CD14-positive monocyte (primary cell): Measurements from ENCODE around the gene SLC25A21. TPM values are rescaled to one million over a fixed set of nuclear protein-coding genes. Genes with fewer than 3 reads are reported as not detected.

Experiments
- DNase-seq, 3 donors: peaks; one replicate each; pipeline ENCODE4 v3.0.0-alpha.2; 2011 to 2022
- H2AFZ ChIP-seq: 2 replicates; pipeline ENCODE4 v1.6.0; 2012; ENCODE audit warnings: mild to moderate bottlenecking, low read depth, low read length, inconsistent platforms; ENCODE audit not compliant: insufficient read depth, poor library complexity, severe bottlenecking
- H3K27ac ChIP-seq, 2 donors: 1 replicate in 1 of 2; 2 replicates in 1 of 2; pipeline ENCODE4 v1.5.1; 2012 to 2013; ENCODE audit warnings: low read length in 2 of 2, control low read depth in 1 of 2, inconsistent platforms in 1 of 2, low read depth in 1 of 2, mild to moderate bottlenecking in 1 of 2
- H3K27me3 ChIP-seq, 2 donors: one replicate each; pipeline versions ENCODE4 v1.6.0 to v1.6.1; 2011 to 2013; ENCODE audit warnings: low read length in 2 of 2; ENCODE audit not compliant: control insufficient read depth in 2 of 2, insufficient read depth in 2 of 2
- H3K36me3 ChIP-seq, 2 donors: replicated peaks in 1 of 2; 1 replicate in 1 of 2; 2 replicates in 1 of 2; pipeline versions ENCODE4 v1.5.1 to v1.6.1; 2012 to 2013; ENCODE audit warnings: low read length in 2 of 2, control low read depth in 1 of 2, inconsistent platforms in 1 of 2, mild to moderate bottlenecking in 1 of 2; ENCODE audit not compliant: insufficient read depth in 2 of 2, control insufficient read depth in 1 of 2
- H3K4me1 ChIP-seq, 2 donors: 1 replicate in 1 of 2; 2 replicates in 1 of 2; pipeline versions ENCODE4 v1.5.1 to v1.6.1; 2012 to 2013; ENCODE audit warnings: low read length in 2 of 2, control low read depth in 1 of 2, inconsistent platforms in 1 of 2, mild to moderate bottlenecking in 1 of 2, moderate library complexity in 1 of 2; ENCODE audit not compliant: insufficient read depth in 2 of 2, control insufficient read depth in 1 of 2
- H3K4me2 ChIP-seq: replicated peaks from 2 replicates; pipeline ENCODE3; 2012; ENCODE audit warnings: low read length, moderate library complexity, mild to moderate bottlenecking; ENCODE audit not compliant: poor library complexity, severe bottlenecking; ENCODE audit errors: extremely low read depth
- H3K4me3 ChIP-seq, 3 experiments: fragments of 200-600 bp in 1 of 3; sonication (generic) in 1 of 3; replicated peaks in 1 of 3; 1 replicate in 2 of 3; 2 replicates in 1 of 3; pipeline ENCODE4 v1.5.1; 2011 to 2013; ENCODE audit warnings: low read length in 3 of 3, mild to moderate bottlenecking in 3 of 3, control low read depth in 2 of 3, low read depth in 2 of 3, inconsistent platforms in 1 of 3, moderate library complexity in 1 of 3
- H3K79me2 ChIP-seq: 2 replicates; pipeline ENCODE4 v1.6.0; 2012; ENCODE audit warnings: mild to moderate bottlenecking, control low read depth, inconsistent platforms, low read length, moderate library complexity; ENCODE audit not compliant: insufficient read depth
- H3K9ac ChIP-seq: 2 replicates; pipeline ENCODE4 v1.6.0; 2017; ENCODE audit warnings: low read length, mild to moderate bottlenecking; ENCODE audit not compliant: insufficient read depth, poor library complexity, severe bottlenecking
- H3K9me3 ChIP-seq, 2 donors: replicated peaks in 1 of 2; 1 replicate in 1 of 2; 2 replicates in 1 of 2; pipeline versions ENCODE4 v1.5.1 to v1.6.1; 2012 to 2013; ENCODE audit warnings: low read length in 2 of 2, control low read depth in 1 of 2; ENCODE audit not compliant: control insufficient read depth in 1 of 2, insufficient read depth in 1 of 2
- H4K20me1 ChIP-seq: 2 replicates; pipeline ENCODE4 v1.6.0; 2012; ENCODE audit warnings: mild to moderate bottlenecking, low read length, control low read depth, moderate library complexity; ENCODE audit not compliant: insufficient read depth
- H3K27ac Mint-ChIP-seq, 7 donors: one replicate each; pipeline ENCODE4 v1.8.0; 2020; ENCODE audit warnings: mild to moderate bottlenecking in 7 of 7, mixed read lengths in 7 of 7, moderate library complexity in 6 of 7, inconsistent platforms in 2 of 7
- H3K27me3 Mint-ChIP-seq, 3 donors: one replicate each; pipeline ENCODE4 v1.8.0; 2021 to 2022; ENCODE audit warnings: low read depth in 3 of 3, mild to moderate bottlenecking in 3 of 3, mixed read lengths in 3 of 3, moderate library complexity in 3 of 3, inconsistent platforms in 1 of 3
- H3K36me3 Mint-ChIP-seq, 2 donors: one replicate each; pipeline ENCODE4 v1.8.0; 2020; ENCODE audit warnings: mixed read lengths in 2 of 2, inconsistent platforms in 1 of 2, mild to moderate bottlenecking in 1 of 2
- H3K4me1 Mint-ChIP-seq: one replicate; pipeline ENCODE4 v1.8.0; 2020; ENCODE audit warnings: mild to moderate bottlenecking, mixed read lengths
- H3K4me3 Mint-ChIP-seq, 2 donors: one replicate each; pipeline ENCODE4 v1.8.0; 2020; ENCODE audit warnings: mild to moderate bottlenecking in 2 of 2, mixed read lengths in 2 of 2, moderate library complexity in 1 of 2
- H3K9me3 Mint-ChIP-seq, 7 donors: one replicate each; pipeline ENCODE4 v1.8.0; 2020 to 2022; ENCODE audit warnings: mixed read lengths in 7 of 7, mild to moderate bottlenecking in 6 of 7, moderate library complexity in 6 of 7, inconsistent platforms in 2 of 7
- CTCF ChIP-seq: fragments of 200-600 bp; IDR thresholded peaks from one replicate; pipeline ENCODE4 v1.8.0; 2022; ENCODE audit warnings: antibody characterized with exemption, mild to moderate bottlenecking
- WGBS: methylation state at CpG from one replicate; pipeline ENCODE4 v1.1.5; 2013; ENCODE audit warnings: missing lambda C conversion rate; ENCODE audit not compliant: insufficient coverage; 5-methylcytosine and 5-hydroxymethylcytosine counted together
- intact Hi-C, 2 donors: fragments of 100-400 bp; cut with micrococcal nuclease; formaldehyde crosslinking; loops; one replicate each; pipeline versions ENCODE4 v1.15.0 to v1.15.1; 2023
- polyA plus RNA-seq, 3 donors: library from polyadenylated mRNA; depleted of rRNA in 1 of 3; unstranded in 2 of 3; stranded (reverse) in 1 of 3; fragments of 300-500 nt in 2 of 3; fragments of >200 nt in 1 of 3; fragmentation: Illumina TruSeq in 2 of 3; gene quantifications; 1 replicate in 2 of 3; 2 replicates in 1 of 3; pipeline ENCODE4 v1.2.3, GENCODE V29; 2012 to 2021

SLC25A21 gene
- polyA plus RNA-seq, 3 donors: not detected

DNA sequence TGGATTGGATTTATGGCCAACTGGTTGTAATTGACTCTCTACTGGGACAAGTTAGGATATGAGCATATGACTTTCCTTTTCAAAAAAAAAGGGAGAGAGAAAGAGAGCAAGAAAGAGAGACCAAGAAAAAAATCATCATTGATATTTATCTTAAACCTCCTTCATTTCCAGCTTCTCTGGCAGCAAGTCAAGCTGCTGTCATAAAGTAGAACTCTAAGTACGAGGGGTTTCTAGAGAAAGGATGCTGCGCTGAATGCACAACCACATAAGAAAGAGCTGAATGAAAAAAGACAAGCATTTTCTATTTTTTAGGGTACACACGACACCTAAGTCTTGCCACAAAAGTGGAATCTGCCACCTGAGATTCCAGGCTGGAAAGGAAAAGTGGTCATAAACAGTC is 182.6 kb downstream of the SLC25A21 start:
- H3K27me3 Mint-ChIP-seq: peaks cover 0 to 3% (median 0%) of the 10 kb centered on the region in 3 donors
- Histone ChIP-seq H3K4me1 (no peaks in the 10 kb centered on the region), H3K27me3 (no peaks in the 10 kb centered on the region), H3K79me2 (no peaks in the 10 kb centered on the region), H3K4me2 (no peak overlapping the region), H3K27ac (no peak overlapping the region), H3K9me3 (no peaks in the 10 kb centered on the region), H3K4me3 (no peak overlapping the region), H3K36me3 (no peaks in the 10 kb centered on the region), H2AFZ (no peak overlapping the region), H3K9ac (no peak overlapping the region), H4K20me1 (no peaks in the 10 kb centered on the region)
- WGBS: 76% methylated on average over 3 of the region's 3 CpGs
- no peak for DNase-seq
- intact Hi-C loops: no loop called here
- no peak for TF ChIP-seq CTCF
- no peaks in the 10 kb centered on the region for H3K36me3 Mint-ChIP-seq
- no peaks in the 10 kb centered on the region for H3K4me1 Mint-ChIP-seq
- H3K4me3 Mint-ChIP-seq: no peak overlapping the region
- no peak overlapping the region for H3K27ac Mint-ChIP-seq
- H3K9me3 Mint-ChIP-seq: peaks cover 0 to 2% (median 0%) of the 10 kb centered on the region in 7 donors

GRCh38 chr14:36988989-36989388 is 183.4 kb downstream of the SLC25A21 start:
- peaks cover 0 to 2% (median 0%) of the 10 kb centered on the region in 7 donors for H3K9me3 Mint-ChIP-seq

More at GRCh38 chr14:36988989-36989388, 183.4 kb downstream of the SLC25A21 start:
- no peak overlapping the region for H3K27ac Mint-ChIP-seq
- peaks cover 0 to 3% (median 0%) of the 10 kb centered on the region in 3 donors for H3K27me3 Mint-ChIP-seq
- Histone ChIP-seq H3K79me2 (no peaks in the 10 kb centered on the region), H3K9me3 (no peaks in the 10 kb centered on the region), H4K20me1 (no peaks in the 10 kb centered on the region), H3K4me3 (no peak overlapping the region), H3K36me3 (no peaks in the 10 kb centered on the region), H3K27ac (no peak overlapping the region), H3K9ac (no peak overlapping the region), H3K4me1 (no peaks in the 10 kb centered on the region), H2AFZ (no peak overlapping the region), H3K27me3 (no peaks in the 10 kb centered on the region), H3K4me2 (no peak overlapping the region)
- H3K4me1 Mint-ChIP-seq: no peaks in the 10 kb centered on the region
- DNase-seq: no peak
- no peak overlapping the region for H3K4me3 Mint-ChIP-seq
- no CpG with 5 or more reads among the region's 1 CpG for WGBS
- H3K36me3 Mint-ChIP-seq: no peaks in the 10 kb centered on the region
- no peak for TF ChIP-seq CTCF
- intact Hi-C loops: no loop called here
